WTC11 (cell line): ENCODE data around the gene ATP1A4. TPM values are rescaled to one million over a fixed set of nuclear protein-coding genes. Genes with fewer than 3 reads are reported as not detected.

Source experiments
- ATAC-seq: fragments of 200-7000 bp; cut with Tn5 transposase; 2 replicates; pipeline ENCODE4 v1.10.0; 2021; ENCODE audit warnings: mild to moderate bottlenecking, moderate library complexity
- CTCF ChIA-PET: fragments of 300-600 bp; sonication (Branson Sonifier 250); formaldehyde crosslinking; loops from one replicate; lab custom pipeline; 2021; ENCODE audit warnings: antibody characterized with exemption; lab: Charles Lee
- POLR2A ChIA-PET: fragments of 350-600 bp; sonication (Branson Sonifier 250); formaldehyde crosslinking; loops from one replicate; lab custom pipeline; 2021; ENCODE audit warnings: antibody characterized with exemption; lab: Charles Lee
- DNase-seq: peaks from one replicate; pipeline ENCODE4 v3.0.0; 2021; ENCODE audit warnings: low spot score
- H3K27ac Mint-ChIP-seq: 2 replicates; pipeline ENCODE4 v1.8.0; 2021; ENCODE audit warnings: mixed read lengths
- H3K27me3 Mint-ChIP-seq: 2 replicates; pipeline ENCODE4 v1.8.0; 2021; ENCODE audit warnings: low read depth, mild to moderate bottlenecking, moderate library complexity, mixed read lengths
- H3K36me3 Mint-ChIP-seq: 2 replicates; pipeline ENCODE4 v1.8.0; 2021; ENCODE audit warnings: mixed read lengths
- H3K4me1 Mint-ChIP-seq: 2 replicates; pipeline ENCODE4 v1.8.0; 2022; ENCODE audit warnings: mixed read lengths
- H3K4me3 Mint-ChIP-seq: 2 replicates; pipeline ENCODE4 v1.8.0; 2021; ENCODE audit warnings: mild to moderate bottlenecking, moderate library complexity, mixed read lengths
- H3K9me3 Mint-ChIP-seq: 2 replicates; pipeline ENCODE4 v1.8.0; 2021; ENCODE audit warnings: mixed read lengths
- CREB1 ChIP-seq: sonication (generic); formaldehyde crosslinking; IDR thresholded peaks from 2 replicates; pipeline ENCODE4 v1.8.0; 2023; ENCODE audit warnings: mild to moderate bottlenecking, missing genetic modification reagents
- CREM ChIP-seq: sonication (generic); formaldehyde crosslinking; IDR thresholded peaks from 2 replicates; pipeline ENCODE4 v1.8.1; 2022; ENCODE audit warnings: mild to moderate bottlenecking, missing genetic modification reagents, moderate library complexity
- ESRRA ChIP-seq: sonication (generic); formaldehyde crosslinking; IDR thresholded peaks from 2 replicates; pipeline ENCODE4 v1.8.1; 2022; ENCODE audit warnings: mild to moderate bottlenecking, missing genetic modification reagents, borderline replicate concordance
- FOXK1 ChIP-seq: sonication (generic); formaldehyde crosslinking; IDR thresholded peaks from 2 replicates; pipeline ENCODE4 v1.8.0; 2022; ENCODE audit warnings: mild to moderate bottlenecking, moderate library complexity, missing genetic modification reagents
- FOXP1 ChIP-seq: sonication (generic); formaldehyde crosslinking; IDR thresholded peaks from 2 replicates; pipeline ENCODE4 v1.8.0; 2022; ENCODE audit warnings: missing genetic modification reagents, mild to moderate bottlenecking, moderate library complexity, borderline replicate concordance
- HMGA2 ChIP-seq: fragments of 250-450 bp; sonication (Bioruptor Pico); IDR thresholded peaks from 2 replicates; pipeline ENCODE4 v1.4.0; 2021; ENCODE audit warnings: mild to moderate bottlenecking, moderate library complexity
- JUN ChIP-seq: sonication (generic); formaldehyde crosslinking; IDR thresholded peaks from 2 replicates; pipeline ENCODE4 v1.8.0; 2023; ENCODE audit warnings: mild to moderate bottlenecking, missing genetic modification reagents
- MLX ChIP-seq: sonication (generic); formaldehyde crosslinking; IDR thresholded peaks from 2 replicates; pipeline ENCODE4 v1.8.1; 2023; ENCODE audit warnings: mild to moderate bottlenecking, missing genetic modification reagents, moderate library complexity
- NFATC4 ChIP-seq: fragments of 250-450 bp; sonication (Bioruptor Pico); IDR thresholded peaks from 2 replicates; pipeline ENCODE4 v1.9.0; 2021; ENCODE audit warnings: mild to moderate bottlenecking
- NR1H2 ChIP-seq: sonication (generic); formaldehyde crosslinking; IDR thresholded peaks from 2 replicates; pipeline ENCODE4 v1.9.0; 2021; ENCODE audit warnings: mild to moderate bottlenecking, moderate library complexity, missing genetic modification reagents
- NR3C1 ChIP-seq: sonication (generic); formaldehyde crosslinking; conservative IDR thresholded peaks from 2 replicates; pipeline ENCODE4 v1.8.1; 2023; ENCODE audit warnings: low read depth, mild to moderate bottlenecking, missing genetic modification reagents
- SMAD3 ChIP-seq: sonication (generic); formaldehyde crosslinking; IDR thresholded peaks from 2 replicates; pipeline ENCODE4 v1.8.0; 2022; ENCODE audit warnings: missing genetic modification reagents, mild to moderate bottlenecking, borderline replicate concordance
- ZNF219 ChIP-seq: sonication (generic); formaldehyde crosslinking; IDR thresholded peaks from 2 replicates; pipeline ENCODE4 v1.8.0; 2023; ENCODE audit warnings: missing genetic modification reagents, mild to moderate bottlenecking, borderline replicate concordance
- ZNF232 ChIP-seq: sonication (generic); formaldehyde crosslinking; IDR thresholded peaks from 2 replicates; pipeline ENCODE4 v1.8.0; 2022; ENCODE audit warnings: mild to moderate bottlenecking, missing genetic modification reagents
- ZNF281 ChIP-seq: sonication (generic); formaldehyde crosslinking; IDR thresholded peaks from 2 replicates; pipeline ENCODE4 v1.8.0; 2023; ENCODE audit warnings: mild to moderate bottlenecking, missing genetic modification reagents
- ZNF396 ChIP-seq: fragments of 250-450 bp; sonication (Bioruptor Pico); IDR thresholded peaks from 2 replicates; pipeline ENCODE4 v1.8.0; 2021; ENCODE audit warnings: mild to moderate bottlenecking, moderate library complexity, borderline replicate concordance
- ZSCAN18 ChIP-seq: fragments of 250-450 bp; sonication (Bioruptor Pico); IDR thresholded peaks from 2 replicates; pipeline ENCODE4 v2.1.2; 2022; ENCODE audit warnings: mild to moderate bottlenecking, moderate library complexity
- total RNA-seq: library from RNA; stranded (reverse); gene quantifications from 3 replicates; pipeline ENCODE4 v1.2.3, GENCODE V29; 2021
- TF ChIP-seq, protein P1 (sequence below): sonication (generic); formaldehyde crosslinking; IDR thresholded peaks from 2 replicates; pipeline ENCODE4 v1.8.1; 2022; ENCODE audit warnings: missing genetic modification reagents, borderline replicate concordance
- TF ChIP-seq, protein P2 (sequence below): fragments of 200-600 bp; IDR thresholded peaks from 2 replicates; pipeline ENCODE4 v1.8.0; 2022; ENCODE audit warnings: antibody characterized with exemption

ATP1A4 gene
- total RNA-seq, 1 experiment from 2014 or later, result 0.37 TPM

- no peak for DNase-seq
- Mint-ChIP-seq H3K27me3 (peaks cover 14% of the 10 kb centered on the region), H3K4me3 (no peak overlapping the region), H3K36me3 (no peaks in the 10 kb centered on the region), H3K27ac (no peak overlapping the region), H3K9me3 (no peaks in the 10 kb centered on the region), H3K4me1 (peaks cover 60% of the 10 kb centered on the region)
- ChIA-PET POLR2A (no interaction called here), CTCF (interaction anchor here (0.6 to 5.4 kb wide), 17 partner anchors 9 to 163 kb away, joined by 3 to 71 read pairs (median 7); partner anchors contain the start of genes ATP1A2, ATP1A4 and CASQ1)
- TF ChIP-seq, protein P1, sequence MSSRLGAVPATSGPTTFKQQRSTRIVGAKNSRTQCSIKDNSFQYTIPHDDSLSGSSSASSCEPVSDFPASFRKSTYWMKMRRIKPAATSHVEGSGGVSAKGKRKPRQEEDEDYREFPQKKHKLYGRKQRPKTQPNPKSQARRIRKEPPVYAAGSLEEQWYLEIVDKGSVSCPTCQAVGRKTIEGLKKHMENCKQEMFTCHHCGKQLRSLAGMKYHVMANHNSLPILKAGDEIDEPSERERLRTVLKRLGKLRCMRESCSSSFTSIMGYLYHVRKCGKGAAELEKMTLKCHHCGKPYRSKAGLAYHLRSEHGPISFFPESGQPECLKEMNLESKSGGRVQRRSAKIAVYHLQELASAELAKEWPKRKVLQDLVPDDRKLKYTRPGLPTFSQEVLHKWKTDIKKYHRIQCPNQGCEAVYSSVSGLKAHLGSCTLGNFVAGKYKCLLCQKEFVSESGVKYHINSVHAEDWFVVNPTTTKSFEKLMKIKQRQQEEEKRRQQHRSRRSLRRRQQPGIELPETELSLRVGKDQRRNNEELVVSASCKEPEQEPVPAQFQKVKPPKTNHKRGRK, result no peak
- no peak for TF ChIP-seq CREM
- no peak for TF ChIP-seq SMAD3 (CRISPR knock-in tag)
- TF ChIP-seq, protein P2, sequence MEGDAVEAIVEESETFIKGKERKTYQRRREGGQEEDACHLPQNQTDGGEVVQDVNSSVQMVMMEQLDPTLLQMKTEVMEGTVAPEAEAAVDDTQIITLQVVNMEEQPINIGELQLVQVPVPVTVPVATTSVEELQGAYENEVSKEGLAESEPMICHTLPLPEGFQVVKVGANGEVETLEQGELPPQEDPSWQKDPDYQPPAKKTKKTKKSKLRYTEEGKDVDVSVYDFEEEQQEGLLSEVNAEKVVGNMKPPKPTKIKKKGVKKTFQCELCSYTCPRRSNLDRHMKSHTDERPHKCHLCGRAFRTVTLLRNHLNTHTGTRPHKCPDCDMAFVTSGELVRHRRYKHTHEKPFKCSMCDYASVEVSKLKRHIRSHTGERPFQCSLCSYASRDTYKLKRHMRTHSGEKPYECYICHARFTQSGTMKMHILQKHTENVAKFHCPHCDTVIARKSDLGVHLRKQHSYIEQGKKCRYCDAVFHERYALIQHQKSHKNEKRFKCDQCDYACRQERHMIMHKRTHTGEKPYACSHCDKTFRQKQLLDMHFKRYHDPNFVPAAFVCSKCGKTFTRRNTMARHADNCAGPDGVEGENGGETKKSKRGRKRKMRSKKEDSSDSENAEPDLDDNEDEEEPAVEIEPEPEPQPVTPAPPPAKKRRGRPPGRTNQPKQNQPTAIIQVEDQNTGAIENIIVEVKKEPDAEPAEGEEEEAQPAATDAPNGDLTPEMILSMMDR, result no peak
- no peak for TF ChIP-seq ZNF281
- no peak for ATAC-seq
Measured at GRCh38 chr1:160167056-160167455, 15.7 kb downstream of the ATP1A4 start.

DNA sequence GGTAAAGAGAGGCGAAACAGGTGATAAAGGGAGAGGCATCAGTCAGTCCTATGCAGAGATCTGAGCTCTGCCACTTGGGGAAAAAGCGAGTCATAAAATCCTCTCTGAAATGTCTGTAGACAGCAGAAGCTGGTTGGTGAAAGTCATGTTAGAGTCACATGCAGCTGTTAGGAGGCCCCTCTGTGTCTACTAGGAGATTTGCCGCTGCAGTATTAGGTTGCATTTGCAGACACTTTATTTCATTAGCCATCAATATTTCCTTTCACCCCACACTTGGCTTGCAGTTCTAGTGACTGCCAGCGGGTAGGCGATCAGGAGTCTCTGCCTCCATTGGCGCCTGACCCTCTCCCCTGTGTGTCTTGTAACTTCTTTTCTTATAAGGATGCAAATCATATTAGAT, 16.2 kb downstream of the ATP1A4 start:
- CTCF ChIA-PET, result interaction anchor here (0.7 to 5.4 kb wide), 16 partner anchors 9 to 163 kb away, joined by 3 to 71 read pairs (median 7); partner anchors contain the start of genes ATP1A2, ATP1A4 and CASQ1
- Mint-ChIP-seq H3K4me1 (peaks cover 61% of the 10 kb centered on the region), H3K27ac (no peak overlapping the region), H3K9me3 (no peaks in the 10 kb centered on the region), H3K4me3 (no peak overlapping the region), H3K27me3 (peaks cover 15% of the 10 kb centered on the region), H3K36me3 (no peaks in the 10 kb centered on the region)
- POLR2A ChIA-PET, result interaction anchor here (0.7 kb wide), 1 partner anchor 55 kb away, joined by 8 read pairs; no protein-coding TSS in a partner anchor
- ATAC-seq (no peak; the same call in 1 of the 2 replicates), DNase-seq (no peak)
- no peak for TF ChIP-seq SMAD3 (CRISPR knock-in tag)
- TF ChIP-seq FOXK1 (CRISPR knock-in tag), result no peak
- no peak for TF ChIP-seq ZNF219 (CRISPR knock-in tag)
- no peak for TF ChIP-seq JUN
- no peak for TF ChIP-seq HMGA2
- TF ChIP-seq, protein P1, result no peak
- TF ChIP-seq FOXP1 (CRISPR knock-in tag), result no peak

GRCh38 chr1:160168016-160168415, 16.6 kb downstream of the ATP1A4 start:
- ChIA-PET POLR2A (interaction anchor here (0.7 kb wide), 1 partner anchor 56 kb away, joined by 8 read pairs; no protein-coding TSS in a partner anchor), CTCF (interaction anchor here (1.4 to 5.4 kb wide), 14 partner anchors 10 to 209 kb away, joined by 4 to 71 read pairs (median 11); partner anchors contain the start of genes ATP1A2 and CASQ1)
- H3K27ac Mint-ChIP-seq, result no peak overlapping the region; the same call in 1 of the 2 replicates
- peaks cover 19% of the 10 kb centered on the region for H3K27me3 Mint-ChIP-seq
- DNase-seq (no peak), ATAC-seq (no peak)
- no peaks in the 10 kb centered on the region for H3K36me3 Mint-ChIP-seq
- no peak overlapping the region for H3K4me3 Mint-ChIP-seq
- H3K9me3 Mint-ChIP-seq, result no peaks in the 10 kb centered on the region
- peaks cover 64% of the 10 kb centered on the region for H3K4me1 Mint-ChIP-seq
- TF ChIP-seq NFATC4 (no peak), ZNF232 (CRISPR knock-in tag) (no peak), MLX (no peak), NR3C1 (no peak), ZSCAN18 (CRISPR knock-in tag) (no peak), CREB1 (CRISPR knock-in tag) (no peak), ESRRA (CRISPR knock-in tag) (no peak), ZNF281 (no peak), NR1H2 (no peak), ZNF396 (no peak)
